Measurements from ENCODE around the gene ARRB1.

Gene ARRB1

DNA sequence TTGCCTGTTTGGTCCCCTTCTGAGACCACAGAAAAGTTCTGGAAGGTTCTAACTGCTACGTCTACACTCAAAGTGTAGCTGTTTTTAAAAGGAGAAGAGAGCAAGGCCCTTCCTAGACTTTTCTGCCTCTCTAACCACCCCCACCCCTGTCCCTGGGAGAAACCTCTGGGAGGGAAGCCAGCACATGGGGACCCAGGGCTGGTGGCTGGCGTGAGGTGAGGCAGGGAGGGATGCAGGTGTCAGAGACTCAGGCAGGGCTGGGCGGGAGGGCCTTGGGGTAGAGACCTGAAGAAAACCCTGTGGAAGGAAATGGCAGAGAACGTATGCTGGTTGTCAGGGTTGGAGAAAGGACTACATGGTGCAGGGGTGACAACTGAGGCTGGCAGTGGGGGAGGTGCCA is 26.7 kb downstream of the ARRB1 start:
- TF ChIP-seq, protein P1, sequence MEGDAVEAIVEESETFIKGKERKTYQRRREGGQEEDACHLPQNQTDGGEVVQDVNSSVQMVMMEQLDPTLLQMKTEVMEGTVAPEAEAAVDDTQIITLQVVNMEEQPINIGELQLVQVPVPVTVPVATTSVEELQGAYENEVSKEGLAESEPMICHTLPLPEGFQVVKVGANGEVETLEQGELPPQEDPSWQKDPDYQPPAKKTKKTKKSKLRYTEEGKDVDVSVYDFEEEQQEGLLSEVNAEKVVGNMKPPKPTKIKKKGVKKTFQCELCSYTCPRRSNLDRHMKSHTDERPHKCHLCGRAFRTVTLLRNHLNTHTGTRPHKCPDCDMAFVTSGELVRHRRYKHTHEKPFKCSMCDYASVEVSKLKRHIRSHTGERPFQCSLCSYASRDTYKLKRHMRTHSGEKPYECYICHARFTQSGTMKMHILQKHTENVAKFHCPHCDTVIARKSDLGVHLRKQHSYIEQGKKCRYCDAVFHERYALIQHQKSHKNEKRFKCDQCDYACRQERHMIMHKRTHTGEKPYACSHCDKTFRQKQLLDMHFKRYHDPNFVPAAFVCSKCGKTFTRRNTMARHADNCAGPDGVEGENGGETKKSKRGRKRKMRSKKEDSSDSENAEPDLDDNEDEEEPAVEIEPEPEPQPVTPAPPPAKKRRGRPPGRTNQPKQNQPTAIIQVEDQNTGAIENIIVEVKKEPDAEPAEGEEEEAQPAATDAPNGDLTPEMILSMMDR (IDR thresholded peaks at IDR 0.05; ENCODE audit: low read depth, low read length) = no peak
- H3K4me3 ChIP-seq (ENCODE audit: low read depth, low read length) = no peak overlapping the region

DNA sequence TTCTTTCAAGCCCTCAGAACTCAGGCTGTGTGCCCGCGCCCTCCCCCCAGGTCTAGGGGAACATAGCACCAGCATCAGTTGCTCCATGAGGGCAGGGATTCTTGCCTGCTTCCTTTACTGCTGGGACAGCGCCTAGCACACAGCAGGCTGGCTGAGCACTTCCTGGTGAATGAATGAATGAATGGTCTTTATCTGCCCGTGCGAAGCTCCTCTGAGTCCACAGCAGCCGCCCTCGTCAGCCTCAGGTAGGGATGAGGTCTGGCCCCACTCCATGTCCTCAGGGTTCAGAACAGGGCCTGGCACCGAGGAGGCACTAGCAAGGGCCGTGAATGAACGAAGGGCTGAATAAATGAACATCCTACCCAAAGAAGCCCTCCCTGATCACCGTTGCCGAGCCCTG is 27.3 kb downstream of the ARRB1 start:
- TF ChIP-seq, protein P1 (IDR thresholded peaks at IDR 0.05; ENCODE audit: low read depth, low read length) = no peak
- H3K4me3 ChIP-seq (ENCODE audit: low read depth, low read length) = no peak overlapping the region

DNA sequence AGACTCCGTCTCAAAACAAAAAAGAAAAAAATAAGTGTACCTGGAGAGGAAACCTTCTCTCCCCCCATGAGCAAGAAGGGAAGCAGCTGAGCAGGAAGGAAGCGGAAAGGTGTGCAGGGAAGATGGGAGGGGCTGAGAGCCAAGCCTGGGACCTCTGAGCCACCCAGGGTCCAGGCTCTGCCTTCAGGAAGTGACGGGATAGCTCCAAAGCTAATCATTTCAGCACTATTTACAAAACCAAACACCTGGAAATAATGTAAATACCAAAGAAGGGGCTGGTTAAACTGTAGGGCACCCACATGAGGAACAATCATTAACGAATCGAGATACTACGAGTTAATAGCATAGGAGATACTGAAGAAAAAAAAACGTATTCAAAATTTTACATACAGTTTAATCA is 27.9 kb downstream of the ARRB1 start:
- no peak overlapping the region for H3K4me3 ChIP-seq (ENCODE audit: low read depth, low read length)
- TF ChIP-seq, protein P1 (IDR thresholded peaks at IDR 0.05; ENCODE audit: low read depth, low read length) = no peak

DNA sequence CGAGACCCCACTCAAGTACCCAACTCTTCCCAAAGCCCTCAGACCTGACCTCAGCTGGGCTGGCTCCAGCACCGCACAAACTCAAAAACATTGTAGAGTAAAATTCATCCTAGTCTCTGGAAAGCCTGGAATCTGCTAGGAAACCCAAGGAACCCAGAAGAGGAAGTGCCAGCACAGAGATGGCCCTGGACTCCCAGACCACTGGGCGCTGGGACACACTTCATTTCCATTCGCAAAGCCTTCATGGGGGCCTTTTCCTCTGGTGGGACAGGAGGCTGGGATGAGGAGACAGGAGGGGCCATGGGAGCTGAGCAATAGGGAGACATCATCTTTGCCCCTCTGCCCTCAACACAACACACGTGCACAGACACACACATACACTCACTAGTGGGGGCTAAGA is 30.8 kb downstream of the ARRB1 start:
- no peak overlapping the region for H3K4me3 ChIP-seq (ENCODE audit: low read depth, low read length)
- TF ChIP-seq, protein P1 (IDR thresholded peaks at IDR 0.05; ENCODE audit: low read depth, low read length) = no peak

DNA sequence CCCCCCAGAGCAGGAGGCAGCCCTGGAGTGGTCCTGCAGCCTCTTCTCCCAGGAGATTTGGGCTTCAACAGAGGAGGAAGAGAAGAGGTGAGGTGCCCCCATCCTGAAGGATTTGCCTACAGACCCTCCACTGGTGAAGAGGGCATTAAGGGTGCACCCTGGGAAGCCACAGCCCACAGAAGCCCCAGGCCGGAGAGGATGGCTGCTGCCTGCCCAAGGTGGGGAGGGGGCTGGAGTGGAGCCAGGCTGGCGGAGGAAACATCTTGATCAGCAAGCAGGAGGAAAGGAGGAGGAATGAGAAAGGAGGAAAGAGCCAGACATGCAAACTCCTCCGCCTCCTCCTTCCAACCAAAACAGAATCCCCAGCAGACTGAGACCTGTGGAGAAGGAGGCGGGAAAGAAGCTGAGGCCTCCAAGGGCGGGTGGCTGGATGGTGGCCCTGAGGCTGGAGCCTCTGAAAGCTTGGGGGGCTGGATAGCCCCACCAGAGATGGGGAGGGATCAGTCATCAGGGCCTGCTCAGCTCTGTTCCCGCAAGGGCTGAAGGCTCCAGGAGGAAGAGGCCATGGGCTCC is 31.3 kb downstream of the ARRB1 start:
- TF ChIP-seq, protein P1 (IDR thresholded peaks at IDR 0.05; ENCODE audit: low read depth, low read length) = no peak
- H3K4me3 ChIP-seq (ENCODE audit: low read depth, low read length) = no peak overlapping the region

DNA sequence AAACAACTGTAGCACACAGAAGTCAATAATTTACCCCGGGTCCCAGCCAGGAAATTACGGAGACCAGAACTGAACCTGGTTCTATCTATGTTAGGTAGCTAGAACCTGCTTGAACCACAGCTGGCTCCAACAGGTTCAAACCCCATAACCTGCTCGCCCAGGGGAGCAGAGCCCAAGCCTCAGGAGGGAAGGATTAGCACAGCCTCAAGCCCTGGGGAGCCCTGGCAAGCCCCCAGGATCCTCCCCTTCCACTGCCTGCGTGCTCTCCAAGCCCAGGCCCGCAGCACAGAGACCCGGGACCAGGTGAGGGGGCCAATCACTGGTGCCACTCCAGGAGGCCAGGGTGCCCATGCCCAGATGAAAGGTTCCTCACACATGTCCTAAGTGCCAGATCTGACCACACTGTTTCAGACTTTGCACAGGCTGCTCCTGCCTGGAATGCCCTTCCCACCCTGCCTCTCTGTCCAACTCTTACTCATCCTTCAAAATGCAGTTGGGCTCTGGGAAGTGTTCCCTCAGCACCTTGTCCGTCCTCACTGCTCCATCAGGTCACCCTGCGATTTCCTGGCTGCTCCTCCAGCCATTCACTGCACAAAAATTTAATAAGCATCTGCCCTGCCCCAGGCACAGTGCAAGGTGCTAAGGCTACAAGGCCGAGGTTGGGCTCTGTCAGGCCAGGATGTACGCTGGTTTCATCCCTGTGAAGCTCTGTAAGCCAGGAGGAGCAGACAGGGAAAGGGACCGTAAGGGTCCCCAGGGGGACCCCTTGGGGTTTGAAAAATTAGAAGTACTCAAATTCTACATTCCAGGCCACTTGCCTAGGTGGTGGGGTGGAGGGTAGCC is 32.2 kb downstream of the ARRB1 start:
- no peak overlapping the region for H3K4me3 ChIP-seq (ENCODE audit: low read depth, low read length)
- TF ChIP-seq, protein P1 (IDR thresholded peaks at IDR 0.05; ENCODE audit: low read depth, low read length) = no peak

DNA sequence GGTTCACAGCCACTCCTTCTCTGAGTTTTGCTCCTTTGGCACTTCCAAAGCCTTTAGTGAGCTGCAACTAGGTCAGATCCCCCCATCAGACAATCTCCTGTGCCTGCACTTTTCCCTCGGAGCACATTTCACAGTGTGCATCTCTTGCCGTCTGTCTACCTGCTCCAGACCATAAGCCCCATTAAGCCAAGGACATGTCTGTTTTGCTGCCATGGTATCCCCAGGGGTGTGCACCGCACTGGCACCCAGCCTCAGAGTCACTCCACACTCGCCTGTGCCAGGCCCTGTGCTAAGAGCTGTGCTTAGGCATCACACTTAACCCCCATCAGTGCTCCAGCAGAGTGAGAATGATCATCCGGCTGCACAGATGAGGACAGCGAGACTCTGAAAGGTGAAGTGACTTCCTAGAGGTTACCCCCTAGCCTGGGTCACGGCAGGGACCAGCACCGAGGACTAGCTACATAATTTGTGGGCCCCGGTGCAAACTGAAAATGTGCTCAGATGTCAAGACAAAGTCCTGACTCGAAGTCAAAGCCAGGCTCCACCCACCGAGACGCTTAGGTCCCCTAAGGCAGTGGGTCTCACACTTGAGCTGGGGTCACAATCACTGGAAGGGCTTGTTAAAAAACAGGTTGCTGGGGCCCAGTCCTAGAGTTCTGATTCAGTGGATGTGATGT is 33.9 kb downstream of the ARRB1 start:
- no peak overlapping the region for H3K4me3 ChIP-seq (ENCODE audit: low read depth, low read length)
- TF ChIP-seq, protein P1 (IDR thresholded peaks at IDR 0.05; ENCODE audit: low read depth, low read length) = no peak

Measured in WI38 (cell line).